ENCODE data around the gene HIRIP3.
"Not testable (repeated sequence)": the region's sequence is repeated elsewhere in the genome, so short reads cannot be mapped to it uniquely, and the experiment has no call there.

The HIRIP3 gene

DNA sequence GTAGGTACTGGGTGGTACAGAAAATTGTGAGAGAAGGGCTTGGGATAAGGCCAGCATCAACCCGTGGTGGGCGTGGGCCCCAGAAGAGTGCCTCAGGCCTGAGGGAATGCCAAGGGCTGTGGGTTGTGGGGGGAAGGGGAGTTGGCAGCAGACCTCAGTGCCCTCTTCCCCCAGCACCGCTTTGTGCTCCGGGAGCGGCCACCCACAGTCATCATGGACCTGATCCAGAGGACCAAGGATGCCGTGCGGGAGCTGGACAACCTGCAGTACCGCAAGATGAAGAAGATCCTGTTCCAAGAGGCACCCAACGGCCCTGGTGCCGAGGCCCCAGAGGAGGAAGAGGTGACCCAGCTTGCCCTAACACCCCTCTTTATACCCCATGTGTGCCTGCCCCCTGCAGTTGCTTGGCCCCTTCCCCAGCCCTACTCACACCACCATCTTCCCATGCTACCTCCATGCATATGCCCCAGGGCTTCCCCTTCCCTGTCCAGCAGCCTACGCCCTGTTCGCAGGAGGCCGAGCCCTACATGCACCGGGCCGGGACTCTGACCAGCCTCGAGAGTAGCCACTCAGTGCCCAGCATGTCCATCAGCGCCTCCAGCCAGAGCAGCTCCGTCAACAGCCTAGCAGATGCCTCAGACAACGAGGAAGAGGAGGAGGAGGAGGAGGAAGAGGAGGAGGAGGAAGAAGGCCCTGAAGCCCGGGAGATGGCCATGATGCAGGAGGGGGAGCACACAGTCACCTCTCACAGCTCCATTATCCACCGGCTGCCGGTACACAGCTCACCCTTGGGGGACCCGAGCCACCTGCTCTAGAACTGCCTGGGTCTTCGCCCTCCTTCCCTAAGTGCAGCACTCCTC, 12.6 kb downstream of the HIRIP3 start:
- DNase-seq, result no peak

- DNase-seq, result no peak
These were observed 16.7 kb downstream of the HIRIP3 start for GRCh38 chr16:29978564-29979270.

GRCh38 chr16:29978081-29978480, 17.3 kb downstream of the HIRIP3 start:
- DNase-seq, result no peak

GRCh38 chr16:29977063-29977825, 18.2 kb downstream of the HIRIP3 start:
- no peak for DNase-seq

- DNase-seq, result no peak
These were observed 19.5 kb downstream of the HIRIP3 start for GRCh38 chr16:29975811-29976511.

DNA sequence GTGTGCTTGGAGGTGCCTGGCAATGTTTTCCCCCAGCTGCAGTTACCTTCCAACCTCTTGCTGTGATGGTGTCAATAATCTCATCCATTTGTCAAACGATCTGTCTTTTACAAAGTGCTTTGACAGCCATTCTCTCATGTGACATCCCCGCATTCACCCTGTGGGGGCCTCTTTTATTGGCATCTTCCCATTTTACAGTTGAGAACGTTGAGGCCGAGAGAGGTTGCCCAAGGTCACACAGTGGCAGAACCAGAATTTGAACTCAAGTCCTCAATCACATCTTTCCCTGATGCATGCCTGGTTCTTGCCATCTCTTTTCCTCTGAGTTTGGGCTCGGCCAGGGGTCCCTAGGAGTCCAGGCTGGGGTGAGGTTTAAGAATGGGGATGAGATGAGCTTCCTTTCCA, 20.3 kb downstream of the HIRIP3 start:
- no peak for DNase-seq

GRCh38 chr16:29974291-29975133, 20.9 kb downstream of the HIRIP3 start:
- DNase-seq, result peak in 1 of 2 experiments; percentile 40

DNA sequence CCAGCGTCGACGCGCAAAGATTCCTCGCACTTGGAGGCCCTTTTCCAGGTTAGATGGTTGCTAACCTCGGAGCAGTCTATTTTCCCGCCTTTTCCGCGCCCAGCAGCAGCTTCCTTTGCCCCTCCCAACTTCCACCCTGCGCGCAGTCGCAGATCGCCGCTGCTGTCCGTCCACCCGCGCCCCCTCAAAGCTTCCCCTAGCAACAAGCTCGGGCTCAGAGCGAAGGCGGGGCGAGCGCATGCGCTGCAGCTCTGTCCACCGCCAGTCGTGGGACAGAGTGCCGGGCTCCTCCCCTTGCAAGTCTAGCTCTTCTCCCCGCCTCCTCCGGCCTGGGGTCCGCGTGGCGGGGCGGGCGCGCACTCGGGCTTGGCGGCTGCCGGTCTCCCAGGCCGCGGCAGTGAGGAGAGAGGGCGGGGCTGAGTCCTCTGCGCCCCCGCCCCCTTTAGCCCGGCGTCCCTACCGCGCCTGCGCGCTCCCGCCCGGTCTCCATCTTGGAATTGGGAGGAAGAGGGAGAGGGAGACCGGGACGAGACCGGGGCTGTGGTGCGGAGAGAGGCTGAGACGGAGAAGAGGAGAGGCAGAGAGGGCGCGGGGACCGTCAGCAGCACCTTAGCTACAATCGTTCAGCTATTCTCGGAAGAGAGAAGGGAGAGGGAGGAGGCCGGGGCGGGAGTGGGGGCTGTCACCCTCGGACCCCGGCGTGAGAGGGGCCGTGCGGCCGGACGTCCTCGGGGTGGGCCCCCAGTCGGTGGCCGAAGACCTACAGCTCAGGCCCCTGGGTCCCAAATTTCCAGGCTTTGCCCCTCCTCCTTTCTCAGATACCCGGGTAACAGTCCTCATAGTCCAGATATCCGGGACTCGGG, 21.8 kb downstream of the HIRIP3 start, which contains the start of gene TAOK2:
TAOK2 (plus strand) TSS at position 485 of the 863 bp plus-strand sequence. CDS start 3,905 bp downstream, outside the sequence.
- peak; percentile 97 to 99 for DNase-seq

DNA sequence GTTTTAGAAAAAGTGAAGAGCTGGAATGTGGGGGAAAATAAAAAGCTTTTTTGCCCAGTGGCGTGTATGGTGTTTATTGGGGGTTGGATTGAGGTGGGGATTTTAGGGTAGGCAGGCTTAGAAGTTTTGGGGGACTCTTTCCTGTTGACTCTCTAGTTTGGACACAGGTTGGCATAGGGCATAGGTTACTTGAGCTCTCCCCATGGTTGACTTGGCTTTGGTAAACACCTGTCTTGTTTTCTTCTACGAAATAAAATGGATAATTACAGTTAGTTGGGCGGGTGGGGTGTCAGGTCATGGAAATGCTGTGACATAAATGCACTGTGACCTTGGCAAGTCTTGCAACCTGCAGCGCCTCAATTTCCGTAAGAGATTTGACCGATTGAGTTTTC, 22.4 kb downstream of the HIRIP3 start:
- DNase-seq, result no peak

GRCh38 chr16:29972500-29972899, 22.9 kb downstream of the HIRIP3 start:
- DNase-seq, result no peak

DNA sequence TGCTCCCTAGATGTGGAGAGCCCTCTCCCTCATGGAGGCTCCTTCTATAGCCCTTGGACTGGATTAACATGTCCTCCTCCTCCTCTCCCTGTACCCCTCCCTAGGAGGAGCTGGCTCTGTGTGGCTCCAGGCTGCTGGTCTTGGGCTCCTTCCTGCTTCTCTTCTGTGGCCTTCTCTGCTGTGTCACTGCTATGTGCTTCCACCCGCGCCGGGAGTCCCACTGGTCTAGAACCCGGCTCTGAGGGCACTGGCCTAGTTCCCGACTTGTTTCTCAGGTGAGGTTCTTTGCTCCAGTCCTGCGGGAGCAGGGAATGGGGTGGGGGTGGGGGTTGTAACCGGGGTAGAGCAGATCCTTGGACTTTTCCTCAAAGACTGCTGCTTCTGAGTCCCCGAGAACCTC, 24.1 kb downstream of the HIRIP3 start:
- DNase-seq, result no peak

GRCh38 chr16:29968205-29968604, 27.2 kb downstream of the HIRIP3 start:
- DNase-seq, result no peak

DNA sequence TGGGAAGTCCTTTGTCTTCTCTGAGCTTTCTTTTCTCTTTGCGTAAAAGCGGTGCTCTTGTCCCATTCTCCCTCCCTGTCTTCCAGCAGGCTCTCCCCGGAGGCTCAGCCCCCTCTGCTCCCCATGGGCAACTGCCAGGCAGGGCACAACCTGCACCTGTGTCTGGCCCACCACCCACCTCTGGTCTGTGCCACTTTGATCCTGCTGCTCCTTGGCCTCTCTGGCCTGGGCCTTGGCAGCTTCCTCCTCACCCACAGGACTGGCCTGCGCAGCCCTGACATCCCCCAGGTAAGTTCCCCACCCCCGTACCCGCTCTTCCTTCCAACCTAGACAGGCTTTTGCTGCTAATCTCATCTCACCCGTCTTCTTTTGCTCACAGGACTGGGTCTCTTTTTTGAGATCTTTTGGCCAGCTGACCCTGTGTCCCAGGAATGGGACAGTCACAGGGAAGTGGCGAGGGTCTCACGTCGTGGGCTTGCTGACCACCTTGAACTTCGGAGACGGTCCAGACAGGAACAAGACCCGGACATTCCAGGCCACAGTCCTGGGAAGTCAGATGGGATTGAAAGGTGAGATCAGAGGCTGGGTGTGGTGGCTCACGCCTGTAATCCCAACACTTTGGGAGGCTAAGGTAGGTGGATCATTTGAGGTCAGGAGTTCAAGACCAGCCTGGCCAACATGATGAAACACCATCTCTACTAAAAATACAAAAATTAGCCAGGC, 32.2 kb downstream of the HIRIP3 start:
- no peak for DNase-seq

DNA sequence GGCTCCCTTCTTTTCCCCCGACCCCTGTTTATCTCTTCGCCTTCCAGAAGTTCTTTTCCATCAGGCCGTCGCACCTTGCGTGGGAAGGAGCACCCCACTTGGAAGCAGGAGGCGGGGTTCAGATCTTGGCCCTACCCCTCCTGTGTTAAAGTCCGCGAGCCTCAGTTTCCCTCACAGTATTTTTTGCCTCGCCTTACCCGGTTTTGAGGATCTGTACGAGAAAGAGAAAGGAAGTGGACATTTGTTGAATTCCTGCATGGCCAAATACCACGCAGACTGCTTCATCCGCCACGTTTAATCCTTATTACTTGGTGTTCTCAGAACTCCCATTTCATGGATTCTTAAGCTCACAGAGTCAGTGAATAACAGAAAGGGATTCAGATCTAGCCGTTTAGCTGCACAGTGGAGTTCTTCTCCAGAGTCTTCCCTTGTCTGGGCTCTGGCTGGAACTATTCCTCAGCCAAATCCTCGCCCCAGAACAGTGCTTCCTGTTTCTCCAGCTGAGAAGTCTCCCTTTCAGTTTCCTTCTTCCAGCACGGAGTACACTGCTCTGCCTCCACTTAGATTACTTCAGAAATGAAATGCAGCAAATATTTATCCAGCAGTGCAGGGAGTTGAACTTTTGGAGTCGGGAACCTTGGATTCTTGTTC, 32.9 kb downstream of the HIRIP3 start:
- DNase-seq, result no peak

DNA sequence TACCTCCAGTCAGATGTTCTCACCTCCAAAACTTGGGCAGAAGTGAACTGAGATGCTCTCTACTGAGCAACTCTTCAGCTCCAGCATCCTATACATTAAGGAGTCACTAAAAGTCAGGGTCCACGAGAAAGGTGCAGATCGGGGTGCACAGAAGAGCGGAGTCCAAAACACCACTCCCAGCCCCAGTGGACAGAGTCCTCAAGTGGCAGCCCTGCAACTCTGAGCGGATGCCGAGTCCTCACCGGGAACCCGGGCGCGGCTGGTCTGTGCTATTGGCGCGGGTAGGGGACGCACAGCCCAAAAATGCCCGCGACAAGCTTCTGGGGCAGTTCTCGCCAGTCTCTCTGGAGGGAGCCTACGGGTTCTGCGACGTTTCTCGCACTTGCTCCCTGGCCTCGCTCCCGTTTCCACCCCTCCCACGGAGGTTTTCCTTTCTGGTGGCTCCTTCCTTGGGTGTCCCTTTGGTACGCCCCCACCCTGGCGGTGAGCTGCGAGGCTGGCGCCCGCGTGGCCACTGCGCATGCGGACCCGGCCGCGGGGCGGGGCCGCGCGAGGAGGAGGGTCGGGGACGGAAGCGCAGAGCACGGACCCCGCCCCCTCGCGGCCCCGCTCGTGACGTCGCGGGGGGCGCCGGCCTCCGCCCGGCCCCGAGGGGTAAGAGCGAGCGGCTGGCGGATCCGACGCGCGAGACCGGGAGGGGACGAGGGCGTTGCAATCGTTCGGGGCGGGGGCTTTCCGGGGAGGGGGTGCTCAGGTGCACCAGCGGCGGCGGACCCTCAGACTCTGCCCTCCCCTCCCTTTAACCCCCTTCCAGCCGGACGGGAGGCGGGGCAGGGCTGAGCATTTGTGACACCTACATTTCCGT, 33.7 kb downstream of the HIRIP3 start, which contains the start of gene TMEM219:
TMEM219 (plus strand) TSS at position 601 of the 865 bp plus-strand sequence. CDS start 1,065 bp downstream, outside the sequence.
- DNase-seq, result peak; percentile 97

DNA sequence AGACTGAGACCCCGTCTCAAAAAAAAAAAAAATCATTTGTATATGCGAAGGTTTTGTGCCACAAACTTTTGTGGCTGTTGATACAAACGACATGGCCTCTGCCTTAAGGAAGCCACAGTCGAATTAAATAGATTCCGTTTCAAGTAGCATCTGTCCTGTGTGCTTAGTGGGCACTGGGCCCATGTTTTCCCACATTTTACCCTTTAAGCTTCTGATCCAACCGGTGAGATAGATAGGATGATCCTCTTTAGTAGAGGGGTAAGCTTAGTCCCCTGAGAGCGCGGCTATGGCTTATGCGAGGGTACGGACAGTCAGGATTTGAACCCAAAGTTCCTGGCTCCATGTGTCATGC, 34.3 kb downstream of the HIRIP3 start:
- no peak for DNase-seq

DNA sequence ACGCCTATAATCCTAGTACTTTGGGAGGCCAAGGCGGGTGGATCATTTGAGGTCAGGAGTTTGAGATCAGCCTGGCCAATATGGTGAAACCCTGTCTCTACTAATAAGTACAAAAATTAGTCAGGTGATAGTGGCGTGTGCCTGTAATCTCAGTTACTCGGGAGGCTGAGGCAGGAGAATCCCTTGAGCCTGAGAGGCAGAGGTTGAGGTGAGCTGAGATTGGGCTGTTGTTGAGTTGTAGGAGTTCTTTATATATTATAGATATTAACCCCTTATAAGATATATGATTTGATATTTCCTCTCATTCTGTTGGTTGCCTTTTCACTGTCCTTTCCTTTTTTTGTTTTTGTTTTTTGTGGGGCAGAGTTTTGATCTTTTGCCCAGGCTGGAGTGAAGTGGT, 35.6 kb downstream of the HIRIP3 start:
- not testable (repeated sequence) for DNase-seq

- DNase-seq, result no peak
These were observed 36.1 kb downstream of the HIRIP3 start for GRCh38 chr16:29959293-29959692.

Data from activated T-cell treated with anti-CD3 and anti-CD28 coated beads, Interleukin-2, amount 50 U/mL, for 48 hours (primary cell).